ENCODE data around the gene NOXA1. TPM values are rescaled to one million over a fixed set of nuclear protein-coding genes. Genes with fewer than 3 reads are reported as not detected.

The NOXA1 gene
- total RNA-seq, 2 donors from 2014 or later, result 0.94 to 3.4 TPM

DNA sequence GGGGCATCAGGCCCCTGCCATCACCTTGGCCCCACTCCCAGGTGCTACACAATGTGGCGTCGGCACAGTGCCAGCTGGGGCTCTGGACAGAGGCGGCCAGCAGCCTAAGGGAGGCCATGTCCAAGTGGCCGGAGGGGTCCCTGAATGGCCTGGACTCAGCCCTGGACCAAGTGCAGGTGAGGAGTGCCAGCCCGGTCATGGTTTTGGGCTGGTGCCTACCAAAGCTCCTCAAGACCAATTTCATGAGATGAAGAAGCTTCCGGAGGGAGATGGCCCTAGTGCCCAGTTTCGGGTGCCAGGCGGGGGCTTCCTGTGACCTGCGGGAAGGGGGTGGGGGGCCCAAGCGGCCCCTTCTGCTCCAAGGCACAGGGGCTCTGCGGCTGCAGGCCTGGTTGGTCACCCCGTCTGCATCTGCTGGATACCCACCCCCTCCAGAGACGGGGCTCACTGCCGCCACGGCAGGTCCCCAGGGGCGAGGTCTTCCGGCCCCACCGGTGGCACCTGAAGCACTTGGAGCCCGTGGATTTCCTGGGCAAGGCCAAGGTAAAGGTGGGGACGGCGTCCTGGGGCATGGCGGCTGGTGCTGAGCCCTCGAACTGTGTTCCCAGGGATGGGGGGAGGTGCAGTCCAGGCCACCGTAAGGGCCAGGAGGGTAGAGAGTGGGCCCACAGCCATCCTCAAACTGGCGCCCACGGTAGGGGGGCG, 5.8 kb downstream of the NOXA1 start:
- Histone ChIP-seq H3K36me3 (no peaks in the 10 kb centered on the region), H3K4me1 (peaks cover 0 to 6% of the 10 kb centered on the region in 2 donors), H3K4me3 (no peak overlapping the region), H3K9me3 (no peaks in the 10 kb centered on the region), H3K27me3 (no peaks in the 10 kb centered on the region), H3K27ac (no peak overlapping the region)
- DNase-seq (ENCODE audit: low spot score), result no peak
- TF ChIP-seq, protein P1, sequence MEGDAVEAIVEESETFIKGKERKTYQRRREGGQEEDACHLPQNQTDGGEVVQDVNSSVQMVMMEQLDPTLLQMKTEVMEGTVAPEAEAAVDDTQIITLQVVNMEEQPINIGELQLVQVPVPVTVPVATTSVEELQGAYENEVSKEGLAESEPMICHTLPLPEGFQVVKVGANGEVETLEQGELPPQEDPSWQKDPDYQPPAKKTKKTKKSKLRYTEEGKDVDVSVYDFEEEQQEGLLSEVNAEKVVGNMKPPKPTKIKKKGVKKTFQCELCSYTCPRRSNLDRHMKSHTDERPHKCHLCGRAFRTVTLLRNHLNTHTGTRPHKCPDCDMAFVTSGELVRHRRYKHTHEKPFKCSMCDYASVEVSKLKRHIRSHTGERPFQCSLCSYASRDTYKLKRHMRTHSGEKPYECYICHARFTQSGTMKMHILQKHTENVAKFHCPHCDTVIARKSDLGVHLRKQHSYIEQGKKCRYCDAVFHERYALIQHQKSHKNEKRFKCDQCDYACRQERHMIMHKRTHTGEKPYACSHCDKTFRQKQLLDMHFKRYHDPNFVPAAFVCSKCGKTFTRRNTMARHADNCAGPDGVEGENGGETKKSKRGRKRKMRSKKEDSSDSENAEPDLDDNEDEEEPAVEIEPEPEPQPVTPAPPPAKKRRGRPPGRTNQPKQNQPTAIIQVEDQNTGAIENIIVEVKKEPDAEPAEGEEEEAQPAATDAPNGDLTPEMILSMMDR (IDR thresholded peaks at IDR 0.05), result no peak

DNA sequence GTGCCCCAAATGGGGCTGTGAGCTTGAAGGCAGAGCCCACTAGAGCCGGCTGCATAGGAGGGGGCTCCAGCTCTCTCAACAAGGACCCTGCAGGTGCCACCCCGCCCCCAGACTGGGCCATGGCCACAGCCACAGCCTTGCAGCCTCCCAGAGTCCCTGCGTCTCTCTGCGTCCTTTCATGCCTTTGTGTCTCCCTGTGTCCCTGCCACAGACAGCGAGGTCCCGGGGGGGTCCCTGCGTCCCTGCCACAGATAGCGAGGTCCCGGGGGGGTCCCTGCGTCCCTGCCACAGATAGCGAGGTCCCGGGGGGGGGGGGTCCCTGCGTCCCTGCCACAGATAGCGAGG, 6.3 kb downstream of the NOXA1 start:
- H3K27ac ChIP-seq, result no peak overlapping the region
- H3K9me3 ChIP-seq, result no peaks in the 10 kb centered on the region
- H3K4me1 ChIP-seq, result peaks cover 0 to under 1% of the 10 kb centered on the region in 2 donors
- H3K27me3 ChIP-seq, result no peaks in the 10 kb centered on the region
- no peak for DNase-seq (ENCODE audit: low spot score)
- TF ChIP-seq, protein P1 (IDR thresholded peaks at IDR 0.05), result no peak
- no peak overlapping the region for H3K4me3 ChIP-seq
- H3K36me3 ChIP-seq, result no peaks in the 10 kb centered on the region

- Histone ChIP-seq H3K4me3 (no peak overlapping the region), H3K27me3 (no peaks in the 10 kb centered on the region), H3K9me3 (no peaks in the 10 kb centered on the region), H3K36me3 (no peaks in the 10 kb centered on the region), H3K27ac (no peak overlapping the region), H3K4me1 (no peaks in the 10 kb centered on the region)
- DNase-seq (ENCODE audit: low spot score), result no peak
- TF ChIP-seq, protein P1 (IDR thresholded peaks at IDR 0.05), result no peak
Measured at GRCh38 chr9:137429974-137430722, 7.0 kb downstream of the NOXA1 start.

DNA sequence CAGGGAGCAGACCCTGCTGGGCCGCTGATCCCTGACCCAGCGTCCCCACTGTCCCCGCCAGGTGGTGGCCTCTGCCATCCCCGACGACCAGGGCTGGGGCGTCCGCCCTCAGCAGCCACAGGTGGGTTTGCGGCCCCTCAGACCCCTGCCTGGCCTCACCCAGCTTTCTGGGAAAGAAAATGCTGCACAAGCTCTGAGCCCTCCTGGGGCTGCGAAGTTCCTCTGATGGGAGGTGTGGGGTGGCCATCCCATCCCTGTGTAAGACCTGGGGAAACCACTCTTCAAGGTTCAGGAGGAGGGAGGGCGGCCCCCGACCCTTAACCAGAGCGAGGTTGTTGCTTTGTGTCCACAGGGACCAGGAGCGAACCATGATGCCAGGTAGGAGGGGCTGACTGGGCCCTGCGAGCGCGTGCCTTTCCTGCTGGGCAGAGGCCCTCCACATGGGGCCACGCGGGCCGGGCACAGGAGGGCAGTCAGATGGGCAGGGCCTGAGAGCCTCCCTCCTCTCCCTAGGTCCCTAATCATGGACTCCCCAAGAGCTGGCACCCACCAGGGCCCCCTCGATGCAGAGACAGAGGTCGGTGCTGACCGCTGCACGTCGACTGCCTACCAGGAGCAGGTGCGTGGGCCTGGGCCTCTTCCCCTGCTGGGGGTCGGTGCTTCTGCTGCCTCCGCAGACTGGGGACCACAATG, 7.7 kb downstream of the NOXA1 start:
- Histone ChIP-seq H3K9me3 (no peaks in the 10 kb centered on the region), H3K4me3 (no peak overlapping the region), H3K27me3 (no peaks in the 10 kb centered on the region), H3K36me3 (no peaks in the 10 kb centered on the region), H3K4me1 (peaks cover 0 to 2% of the 10 kb centered on the region in 2 donors), H3K27ac (no peak overlapping the region)
- TF ChIP-seq, protein P1 (IDR thresholded peaks at IDR 0.05), result no peak
- no peak for DNase-seq (ENCODE audit: low spot score)

- Histone ChIP-seq H3K4me1 (peaks cover 0 to 7% of the 10 kb centered on the region in 2 donors), H3K27ac (no peak overlapping the region), H3K27me3 (no peaks in the 10 kb centered on the region), H3K36me3 (no peaks in the 10 kb centered on the region), H3K9me3 (no peaks in the 10 kb centered on the region), H3K4me3 (no peak overlapping the region)
- DNase-seq (ENCODE audit: low spot score), result no peak
- TF ChIP-seq, protein P1 (IDR thresholded peaks at IDR 0.05), result no peak
Measured at GRCh38 chr9:137431416-137431931, 8.3 kb downstream of the NOXA1 start.
